ENCODE results near the gene CA10.

DNA sequence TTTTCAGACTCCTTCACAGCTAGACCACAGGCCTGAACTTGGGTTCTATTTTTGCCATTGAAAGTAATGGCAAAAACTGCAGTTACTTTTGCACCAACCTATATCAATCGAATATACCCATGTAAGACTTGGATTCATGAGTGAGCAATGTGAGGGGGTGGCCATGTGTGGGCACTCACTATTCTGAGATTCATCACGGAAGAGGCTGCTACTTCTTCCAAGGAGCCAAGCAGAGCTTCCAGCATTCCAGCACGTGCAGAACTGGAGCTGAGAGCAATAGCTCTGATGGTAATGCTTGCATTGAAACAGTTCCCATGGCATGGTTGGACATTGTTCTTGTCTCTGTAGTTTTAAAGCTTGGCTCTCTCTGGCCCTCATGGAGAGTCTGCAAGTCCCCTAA, 327.6 kb downstream of the CA10 start:
- TF ChIP-seq YY1 (IDR thresholded peaks at IDR 0.05; ENCODE audit: insufficient read depth, insufficient read length): no peak
- no peak for TF ChIP-seq SUZ12 (IDR thresholded peaks at IDR 0.05; ENCODE audit: extremely low read depth, insufficient read depth, insufficient read length)
- TF ChIP-seq ZNF274 (IDR thresholded peaks at IDR 0.05; ENCODE audit: low read depth, low read length): no peak
